Measurements from ENCODE around the gene AGXT2. TPM values are rescaled to one million over a fixed set of nuclear protein-coding genes. Genes with fewer than 3 reads are reported as not detected.

Gene AGXT2
- total and polyA plus RNA-seq, 10 of the 15 experiments (the other 5 are each of a cell fraction or from before 2014, with no cell fraction given), result not detected

- TF ChIP-seq GATAD2B (conservative IDR thresholded peaks at IDR 0.05; ENCODE audit: low read depth) (no peak), DPF2 (IDR thresholded peaks at IDR 0.05) (peak; percentile 34; the same call in 1 of the 2 replicates), RELB (IDR thresholded peaks at IDR 0.05; ENCODE audit: low read depth) (0 out of 2 replicates have a peak, but pooled peaks have one; percentile 30), SPI1 (IDR thresholded peaks at IDR 0.05; ENCODE audit: borderline replicate concordance, insufficient read depth, low read depth, low read length) (peak; percentile 49; the same call in 1 of the 2 replicates), IRF4 (IDR thresholded peaks at IDR 0.05; ENCODE audit: low read depth, low read length) (peak; percentile 30; the same call in 1 of the 2 replicates), PAX5 (IDR thresholded peaks at IDR 0.05; ENCODE audit: borderline replicate concordance, low read depth, low read length) (peak; percentile 19; the same call in 1 of the 2 replicates), IKZF1 (conservative IDR thresholded peaks at IDR 0.05) (peak; percentile 57; the same call in 1 of the 2 replicates), CREB1 (IDR thresholded peaks at IDR 0.05; ENCODE audit: low read depth) (peak; percentile 24; the same call in 1 of the 2 replicates), ATF7 (IDR thresholded peaks at IDR 0.05; ENCODE audit: low read depth) (peak; percentile 38; the same call in 1 of the 2 replicates), NR2F1 (conservative IDR thresholded peaks at IDR 0.05) (peak; percentile 81), MAX (IDR thresholded peaks at IDR 0.05; ENCODE audit: low read depth, low read length) (no peak), CBFB (IDR thresholded peaks at IDR 0.05; ENCODE audit: low read depth) (0 out of 2 replicates have a peak, but pooled peaks have one; percentile 40), NFIC (IDR thresholded peaks at IDR 0.05; ENCODE audit: low read depth, low read length) (peak; percentile 48; the same call in 1 of the 2 replicates), FOXM1 (IDR thresholded peaks at IDR 0.05; ENCODE audit: low read depth, low read length) (0 out of 2 replicates have a peak, but pooled peaks have one; percentile 17), EED (IDR thresholded peaks at IDR 0.05; ENCODE audit: low read depth) (peak; percentile 85), ZNF217 (IDR thresholded peaks at IDR 0.05) (no peak), RUNX3 (IDR thresholded peaks at IDR 0.05; ENCODE audit: low read length) (peak; percentile 94)
- TF ChIP-seq, protein P1, sequence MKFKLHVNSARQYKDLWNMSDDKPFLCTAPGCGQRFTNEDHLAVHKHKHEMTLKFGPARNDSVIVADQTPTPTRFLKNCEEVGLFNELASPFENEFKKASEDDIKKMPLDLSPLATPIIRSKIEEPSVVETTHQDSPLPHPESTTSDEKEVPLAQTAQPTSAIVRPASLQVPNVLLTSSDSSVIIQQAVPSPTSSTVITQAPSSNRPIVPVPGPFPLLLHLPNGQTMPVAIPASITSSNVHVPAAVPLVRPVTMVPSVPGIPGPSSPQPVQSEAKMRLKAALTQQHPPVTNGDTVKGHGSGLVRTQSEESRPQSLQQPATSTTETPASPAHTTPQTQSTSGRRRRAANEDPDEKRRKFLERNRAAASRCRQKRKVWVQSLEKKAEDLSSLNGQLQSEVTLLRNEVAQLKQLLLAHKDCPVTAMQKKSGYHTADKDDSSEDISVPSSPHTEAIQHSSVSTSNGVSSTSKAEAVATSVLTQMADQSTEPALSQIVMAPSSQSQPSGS (IDR thresholded peaks at IDR 0.05; ENCODE audit: low read length), result peak; percentile 51; the same call in 1 of the 2 replicates
These were observed 88.4 kb downstream of the AGXT2 start (continued) for GRCh38 chr5:34959323-34959722.

Measured in GM12878 (cell line).